ENCODE measurements around the gene PARD3.

DNA sequence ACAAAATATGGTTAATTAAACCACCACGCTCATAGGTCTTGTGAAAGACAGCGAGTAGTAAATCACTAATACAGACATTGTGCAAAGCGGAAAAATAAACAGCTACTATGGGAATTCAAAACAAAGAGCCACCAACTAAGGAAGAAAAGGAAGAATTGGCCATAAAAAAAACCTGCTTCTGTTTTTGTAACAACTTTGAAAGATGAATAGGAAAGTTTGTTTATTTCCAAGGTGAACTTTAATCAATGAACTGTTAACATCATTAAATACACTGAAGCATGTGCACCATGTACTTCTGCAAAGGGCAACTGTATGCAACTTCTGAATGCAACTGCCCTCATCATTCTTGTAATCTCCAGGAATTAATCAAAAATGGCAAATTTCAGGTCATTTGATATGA lies 651.1 kb downstream of the PARD3 start:
- TF ChIP-seq CTCF (IDR thresholded peaks at IDR 0.05) (no peak), FOXP1 (CRISPR knock-in tag; IDR thresholded peaks at IDR 0.05; ENCODE audit: borderline replicate concordance) (no peak), USF2 (CRISPR knock-in tag; IDR thresholded peaks at IDR 0.05) (no peak), ELF4 (CRISPR knock-in tag; IDR thresholded peaks at IDR 0.05; ENCODE audit: low read depth) (no peak), CBFB (CRISPR knock-in tag; IDR thresholded peaks at IDR 0.05; ENCODE audit: low read depth) (no peak), ZNF423 (CRISPR knock-in tag; IDR thresholded peaks at IDR 0.05) (no peak), ETV6 (CRISPR knock-in tag; IDR thresholded peaks at IDR 0.05) (no peak), PRDM15 (CRISPR knock-in tag; IDR thresholded peaks at IDR 0.05) (no peak), NFYB (CRISPR knock-in tag; conservative IDR thresholded peaks at IDR 0.05; ENCODE audit: low read depth) (no peak), ZBTB21 (CRISPR knock-in tag; IDR thresholded peaks at IDR 0.05; ENCODE audit: borderline replicate concordance) (no peak)
- TF ChIP-seq, protein P1, sequence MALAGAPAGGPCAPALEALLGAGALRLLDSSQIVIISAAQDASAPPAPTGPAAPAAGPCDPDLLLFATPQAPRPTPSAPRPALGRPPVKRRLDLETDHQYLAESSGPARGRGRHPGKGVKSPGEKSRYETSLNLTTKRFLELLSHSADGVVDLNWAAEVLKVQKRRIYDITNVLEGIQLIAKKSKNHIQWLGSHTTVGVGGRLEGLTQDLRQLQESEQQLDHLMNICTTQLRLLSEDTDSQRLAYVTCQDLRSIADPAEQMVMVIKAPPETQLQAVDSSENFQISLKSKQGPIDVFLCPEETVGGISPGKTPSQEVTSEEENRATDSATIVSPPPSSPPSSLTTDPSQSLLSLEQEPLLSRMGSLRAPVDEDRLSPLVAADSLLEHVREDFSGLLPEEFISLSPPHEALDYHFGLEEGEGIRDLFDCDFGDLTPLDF (CRISPR knock-in tag; IDR thresholded peaks at IDR 0.05): no peak
- TF ChIP-seq, protein P2, sequence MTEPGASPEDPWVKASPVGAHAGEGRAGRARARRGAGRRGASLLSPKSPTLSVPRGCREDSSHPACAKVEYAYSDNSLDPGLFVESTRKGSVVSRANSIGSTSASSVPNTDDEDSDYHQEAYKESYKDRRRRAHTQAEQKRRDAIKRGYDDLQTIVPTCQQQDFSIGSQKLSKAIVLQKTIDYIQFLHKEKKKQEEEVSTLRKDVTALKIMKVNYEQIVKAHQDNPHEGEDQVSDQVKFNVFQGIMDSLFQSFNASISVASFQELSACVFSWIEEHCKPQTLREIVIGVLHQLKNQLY (CRISPR knock-in tag; IDR thresholded peaks at IDR 0.05): no peak
- TF ChIP-seq, protein P3, sequence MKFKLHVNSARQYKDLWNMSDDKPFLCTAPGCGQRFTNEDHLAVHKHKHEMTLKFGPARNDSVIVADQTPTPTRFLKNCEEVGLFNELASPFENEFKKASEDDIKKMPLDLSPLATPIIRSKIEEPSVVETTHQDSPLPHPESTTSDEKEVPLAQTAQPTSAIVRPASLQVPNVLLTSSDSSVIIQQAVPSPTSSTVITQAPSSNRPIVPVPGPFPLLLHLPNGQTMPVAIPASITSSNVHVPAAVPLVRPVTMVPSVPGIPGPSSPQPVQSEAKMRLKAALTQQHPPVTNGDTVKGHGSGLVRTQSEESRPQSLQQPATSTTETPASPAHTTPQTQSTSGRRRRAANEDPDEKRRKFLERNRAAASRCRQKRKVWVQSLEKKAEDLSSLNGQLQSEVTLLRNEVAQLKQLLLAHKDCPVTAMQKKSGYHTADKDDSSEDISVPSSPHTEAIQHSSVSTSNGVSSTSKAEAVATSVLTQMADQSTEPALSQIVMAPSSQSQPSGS (CRISPR knock-in tag; IDR thresholded peaks at IDR 0.05; ENCODE audit: borderline replicate concordance, low read depth): no peak
